NOMO-1 treated with DMSO at 0.1 percent for 48 hours (cell line): ENCODE results near the gene ODF2.
A peak's percentile ranks its signal among the peaks of the same experiment; 100 is the strongest.
"Not testable (repeated sequence)": the region's sequence is repeated elsewhere in the genome, so short reads cannot be mapped to it uniquely, and the experiment has no call there.

Source experiments
- DNase-seq: peaks from one replicate; lab custom pipeline; 2025; ENCODE audit not compliant: unreplicated experiment; lab: John Stamatoyannopoulos, UW

ODF2 gene

DNA sequence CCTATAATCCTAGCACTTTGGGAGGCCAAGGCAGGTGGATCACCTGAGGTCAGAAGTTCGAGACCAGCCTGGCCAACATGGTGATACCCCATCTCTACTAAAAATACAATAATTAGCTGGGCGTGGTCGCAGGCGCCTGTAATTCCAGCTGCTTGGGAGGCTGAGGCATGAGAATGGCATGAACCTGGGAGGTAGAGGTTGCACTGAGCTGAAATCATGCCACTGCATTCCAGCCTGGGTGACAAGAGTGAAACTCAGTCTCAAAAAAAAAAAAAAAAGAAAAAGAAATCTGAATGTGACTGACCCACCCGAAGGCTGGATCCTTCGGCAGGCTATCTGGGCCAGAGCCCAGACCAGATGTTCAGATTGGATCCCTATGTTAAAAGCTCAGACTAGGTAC lies 32.5 kb upstream of the ODF2 start:
- DNase-seq = not testable (repeated sequence)

DNA sequence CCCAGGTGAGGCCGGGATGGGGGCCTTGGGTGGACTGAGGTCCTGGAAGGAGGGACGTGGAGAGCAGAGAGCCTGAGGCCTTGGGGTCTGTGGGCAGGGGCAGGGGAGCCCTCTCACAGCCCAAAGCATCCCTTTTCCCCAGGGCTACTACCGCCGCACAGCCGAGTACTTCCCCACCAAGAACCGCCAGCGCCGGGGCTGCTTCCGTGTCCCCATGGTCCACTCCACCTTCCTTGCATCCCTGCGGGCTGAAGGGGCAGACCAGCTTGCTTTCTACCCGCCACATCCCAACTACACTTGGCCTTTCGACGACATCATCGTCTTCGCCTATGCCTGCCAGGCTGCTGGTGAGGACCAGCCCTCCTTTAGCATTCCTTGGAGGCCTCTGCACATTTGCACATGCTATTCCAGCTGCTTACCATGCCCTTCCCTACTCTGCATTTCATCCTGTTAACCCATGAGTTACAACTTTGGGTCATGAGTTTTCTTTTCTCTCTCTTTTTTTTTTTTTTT lies 31.5 kb upstream of the ODF2 start:
- DNase-seq = no peak

DNA sequence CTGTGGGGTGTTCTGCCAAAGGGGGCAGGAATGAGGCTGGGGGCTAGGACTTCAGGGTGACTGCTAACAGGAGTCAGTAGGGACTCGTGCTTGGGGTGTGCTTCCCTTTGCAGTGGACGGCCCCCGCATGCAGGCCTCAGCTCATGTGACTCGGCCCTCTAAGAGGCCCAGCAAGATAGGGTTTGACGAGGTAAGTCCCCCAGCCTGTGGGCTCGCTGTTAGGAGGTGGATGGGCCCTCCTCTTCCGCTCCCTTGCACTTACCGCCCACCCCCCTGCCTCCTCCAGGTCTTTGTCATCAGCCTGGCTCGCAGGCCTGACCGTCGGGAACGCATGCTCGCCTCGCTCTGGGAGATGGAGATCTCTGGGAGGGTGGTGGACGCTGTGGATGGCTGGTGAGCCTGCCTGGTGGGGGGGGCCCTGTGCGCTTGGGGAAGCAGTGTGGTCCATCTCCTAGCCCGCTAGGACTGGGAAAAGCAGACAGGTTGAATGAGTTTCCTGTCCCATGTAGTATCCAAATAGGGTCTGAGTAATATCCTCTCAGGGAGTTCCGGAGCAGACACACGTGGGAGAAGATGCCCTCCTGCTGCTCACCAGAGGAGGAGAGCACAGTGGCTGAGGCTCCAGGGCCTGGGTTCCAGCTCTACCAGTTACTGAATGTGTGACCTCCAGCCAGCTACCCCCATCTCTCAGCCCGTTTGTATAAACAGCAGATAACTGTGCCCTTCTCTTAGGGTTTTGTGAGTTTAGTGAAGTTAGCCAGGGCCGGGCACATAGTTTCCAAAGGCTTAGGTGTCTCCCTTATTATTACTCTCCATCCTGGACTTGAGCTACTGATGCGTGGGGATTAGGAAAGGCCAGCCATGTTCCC lies 26.9 kb upstream of the ODF2 start:
- DNase-seq = no peak

DNA sequence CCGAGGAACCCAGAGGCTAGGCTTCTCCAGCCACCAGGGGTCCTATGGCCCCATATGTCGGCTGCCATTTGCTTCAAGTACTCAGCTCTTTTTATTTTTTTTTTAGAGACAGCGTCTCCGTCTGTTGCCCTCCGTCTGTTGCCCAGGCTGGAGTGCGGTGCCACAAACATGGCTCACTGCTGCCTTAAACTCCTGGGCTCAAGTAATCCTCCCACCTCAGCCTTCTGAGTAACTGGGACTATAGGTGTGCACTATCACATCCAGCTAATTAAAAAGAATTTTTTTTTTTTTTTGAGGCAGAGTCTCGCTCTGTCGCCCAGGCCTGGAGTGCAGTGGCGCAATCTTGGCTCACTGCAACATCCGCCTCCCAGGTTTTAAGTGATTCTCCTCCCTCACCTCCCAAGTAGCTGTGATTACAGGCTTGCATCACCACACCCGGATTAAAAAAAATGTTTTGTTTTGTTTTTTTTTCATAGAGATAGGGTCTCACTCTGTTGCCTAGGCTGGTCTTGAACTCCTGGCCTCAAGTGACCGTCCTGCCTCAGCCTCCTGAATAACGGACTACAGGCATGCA lies 26.2 kb upstream of the ODF2 start:
- DNase-seq = no peak

DNA sequence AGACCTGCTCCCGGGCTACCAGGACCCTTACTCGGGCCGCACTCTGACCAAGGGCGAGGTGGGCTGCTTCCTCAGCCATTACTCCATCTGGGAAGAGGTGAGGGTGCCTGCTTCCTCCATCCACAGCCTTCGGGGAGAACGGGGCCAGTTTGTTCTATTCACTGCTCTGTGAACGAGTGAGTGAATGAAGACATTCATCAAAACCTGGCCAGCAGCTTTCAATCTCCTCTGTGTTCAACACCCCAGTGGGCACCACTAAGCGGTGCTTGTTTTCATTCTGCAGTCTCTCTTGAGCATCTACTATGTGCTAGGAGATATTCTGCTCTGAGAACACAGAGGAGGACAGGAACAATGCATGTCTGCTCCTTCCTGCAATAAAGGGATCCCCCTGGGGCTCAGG lies 24.6 kb upstream of the ODF2 start:
- DNase-seq = no peak

DNA sequence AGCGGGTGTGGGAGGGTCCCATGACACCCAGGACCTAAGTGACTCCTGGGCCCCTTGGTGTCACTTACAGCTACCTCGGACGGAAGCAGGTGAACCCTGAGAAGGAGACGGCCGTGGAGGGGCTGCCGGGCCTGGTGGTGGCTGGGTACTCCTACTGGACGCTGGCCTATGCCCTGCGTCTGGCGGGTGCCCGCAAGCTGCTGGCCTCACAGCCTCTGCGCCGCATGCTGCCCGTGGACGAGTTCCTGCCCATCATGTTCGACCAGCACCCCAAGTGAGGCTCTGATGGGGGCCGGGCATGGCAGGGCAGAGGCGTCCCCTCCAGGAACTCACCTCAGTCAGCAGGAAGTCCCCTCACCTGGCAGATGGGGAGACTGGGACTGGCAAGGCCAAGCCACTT lies 21.5 kb upstream of the ODF2 start:
- no peak for DNase-seq

DNA sequence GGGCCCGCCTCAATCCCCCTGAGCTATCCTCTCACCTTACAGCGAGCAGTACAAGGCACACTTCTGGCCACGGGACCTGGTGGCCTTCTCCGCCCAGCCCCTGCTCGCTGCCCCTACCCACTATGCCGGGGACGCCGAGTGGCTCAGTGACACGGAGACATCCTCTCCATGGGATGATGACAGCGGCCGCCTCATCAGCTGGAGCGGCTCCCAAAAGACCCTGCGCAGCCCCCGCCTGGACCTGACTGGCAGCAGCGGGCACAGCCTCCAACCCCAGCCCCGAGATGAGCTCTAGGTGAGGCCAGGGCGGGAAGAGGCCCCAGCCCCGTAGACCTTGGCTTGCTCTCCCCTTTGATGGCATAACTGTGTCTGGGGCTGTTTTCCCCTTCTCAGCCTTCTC lies 20.2 kb upstream of the ODF2 start:
- DNase-seq = no peak

DNA sequence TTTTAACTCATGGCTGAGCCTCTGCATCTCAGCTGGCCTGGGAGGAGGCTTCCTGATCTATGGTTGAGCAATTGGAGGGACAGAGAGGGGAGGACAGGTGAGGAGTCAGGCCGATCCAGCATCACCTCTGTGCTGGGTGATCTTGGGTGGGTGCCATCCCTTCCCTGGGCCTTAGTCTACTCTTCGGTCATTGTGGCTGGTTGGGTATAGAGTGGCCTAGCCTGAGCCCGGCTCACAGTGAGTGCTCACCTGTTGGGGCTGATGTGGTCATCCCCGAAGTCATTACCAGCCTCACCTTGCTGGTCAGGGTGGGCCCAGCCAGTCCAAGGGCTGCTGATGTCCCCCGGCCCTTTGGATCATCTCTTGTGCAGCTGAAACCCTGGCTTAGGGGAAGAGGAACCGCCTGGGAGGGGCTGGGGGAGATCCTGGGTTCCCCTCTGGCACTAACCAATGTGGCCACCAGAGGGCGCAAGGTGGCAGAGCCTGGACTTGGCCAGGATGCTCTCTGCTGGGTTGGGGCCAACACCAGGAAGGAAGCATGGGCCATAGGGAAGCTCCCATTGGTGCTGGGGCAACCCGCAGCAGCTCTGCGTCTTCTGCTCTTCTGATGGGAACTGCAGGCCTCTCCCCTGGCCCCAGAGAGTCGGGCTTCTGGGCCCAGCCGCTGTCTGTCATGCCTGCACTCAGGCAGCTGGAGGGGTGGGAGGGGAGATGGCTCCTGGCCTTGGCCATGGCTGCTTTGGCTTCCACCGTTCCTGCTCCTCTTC lies 17.3 kb upstream of the ODF2 start:
- DNase-seq = peak; percentile 56

DNA sequence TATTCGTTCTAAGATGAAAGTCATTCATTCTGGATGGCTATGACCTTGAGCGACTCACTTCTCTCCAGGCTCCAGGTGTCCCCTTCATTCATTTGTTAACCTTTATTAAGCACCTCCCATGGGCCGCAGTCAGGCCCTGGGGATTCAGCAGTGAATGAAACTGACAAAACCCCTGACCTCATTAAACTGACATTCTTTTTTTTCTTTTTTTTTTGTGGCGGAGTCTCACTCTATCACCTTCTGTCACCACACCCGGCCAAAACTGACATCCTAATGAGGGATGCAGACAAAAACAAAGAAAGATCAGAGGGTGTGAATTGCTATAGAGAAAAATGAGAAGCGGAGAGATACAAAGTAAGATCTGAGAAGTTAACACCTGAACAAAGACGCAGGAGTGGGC lies 16.5 kb upstream of the ODF2 start:
- no peak for DNase-seq

DNA sequence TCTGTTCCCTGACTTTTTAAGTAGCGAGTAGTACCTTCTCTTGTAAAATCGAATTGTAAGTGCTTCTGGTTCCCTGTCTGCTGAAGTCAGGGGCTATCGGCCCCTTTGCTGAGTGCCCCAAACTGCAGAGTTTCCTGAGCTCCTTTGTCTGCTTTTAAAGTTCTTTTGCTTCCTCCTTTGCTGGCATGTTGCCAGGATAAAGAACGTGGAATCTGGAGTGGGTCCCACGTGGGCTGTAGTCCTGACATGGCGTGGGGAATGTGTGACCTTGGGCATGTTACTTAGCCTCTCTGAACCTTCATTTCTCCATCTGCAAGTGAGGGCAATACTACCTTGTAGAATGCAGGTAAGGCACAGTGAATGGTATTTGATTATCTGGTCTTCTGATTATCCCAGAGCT lies 13.7 kb upstream of the ODF2 start:
- DNase-seq = no peak

DNA sequence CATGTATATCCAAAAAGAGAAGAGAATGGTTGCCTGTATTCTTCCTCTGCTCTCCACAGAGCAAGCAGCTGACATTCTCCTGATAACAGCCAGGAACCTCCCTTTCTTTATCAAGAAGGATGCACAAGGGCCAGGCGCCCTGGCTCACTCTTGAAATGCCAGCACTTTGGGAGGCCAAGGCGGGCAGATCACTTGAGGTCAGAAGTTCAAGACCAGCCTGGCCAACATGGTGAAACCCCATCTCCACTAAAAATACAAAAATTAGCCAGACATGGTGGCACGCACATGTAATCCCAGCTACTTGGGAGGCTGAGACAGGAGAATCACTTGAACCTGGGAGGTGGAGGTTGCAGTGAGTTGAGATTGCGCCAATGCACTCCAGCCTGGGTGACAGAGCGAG lies 9.3 kb upstream of the ODF2 start:
- not testable (repeated sequence) for DNase-seq

DNA sequence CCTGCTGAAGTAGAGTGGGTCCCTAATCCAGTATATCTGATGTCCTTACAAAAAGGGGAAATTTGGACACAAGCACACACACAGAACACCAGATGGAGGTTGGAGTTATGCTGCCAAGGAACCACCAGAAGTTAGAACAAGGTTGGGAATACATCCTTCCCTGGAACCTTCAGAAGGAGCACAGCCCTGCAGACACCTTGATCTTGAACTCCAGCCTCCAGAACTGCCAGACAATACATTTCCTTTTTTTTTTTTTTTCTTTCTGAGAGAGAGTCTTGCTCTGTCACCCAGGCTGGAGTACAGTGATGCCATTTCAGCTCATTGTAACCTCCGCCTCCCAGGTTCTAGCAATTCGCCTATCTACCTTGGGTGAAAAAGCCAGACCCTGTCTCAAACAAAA lies 7.1 kb upstream of the ODF2 start:
- DNase-seq = no peak

DNA sequence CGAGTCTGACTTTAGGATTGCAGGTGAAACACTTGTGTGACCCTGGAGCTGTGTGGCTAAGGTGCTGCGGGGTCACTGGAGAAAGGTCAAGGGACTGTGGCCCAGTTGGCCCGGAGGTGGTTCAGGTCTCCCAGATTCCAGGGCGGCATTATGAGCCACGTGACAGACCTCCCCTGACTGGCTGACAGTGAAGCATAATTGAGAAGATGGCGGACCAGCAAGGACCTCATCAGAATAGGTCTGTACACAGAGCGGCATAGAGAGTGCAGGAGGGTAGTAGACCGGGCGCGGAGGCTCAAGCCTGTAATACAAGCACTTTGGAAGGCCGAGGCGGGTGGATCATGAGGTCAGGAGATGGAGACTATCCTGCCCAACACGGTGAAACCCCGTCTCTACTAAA lies 815 bp upstream of the ODF2 start:
- DNase-seq = no peak

DNA sequence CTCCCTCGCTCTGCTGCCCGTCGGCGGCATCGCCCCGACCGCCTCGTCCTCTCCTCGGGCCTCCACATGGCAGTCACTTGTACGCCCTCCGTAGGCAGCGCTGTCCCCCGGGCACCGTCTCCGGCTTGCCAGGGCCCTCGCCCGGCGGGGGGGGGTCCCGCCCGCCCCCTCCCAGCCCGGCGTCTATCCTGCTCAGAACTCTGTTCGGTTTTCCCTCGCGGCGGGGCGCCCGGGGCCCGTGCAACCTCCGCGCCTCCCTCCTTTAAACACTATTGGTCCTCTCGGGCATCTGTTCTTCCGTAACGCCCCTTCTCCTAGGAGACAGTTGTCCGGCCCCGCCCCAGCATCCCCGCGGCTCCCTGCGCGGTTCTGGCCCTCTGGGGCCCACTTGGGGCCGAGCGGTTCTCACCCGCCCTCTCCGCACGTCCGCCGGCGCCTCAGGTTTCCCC lies 831 bp downstream of the ODF2 start:
- DNase-seq = peak; percentile 77

DNA sequence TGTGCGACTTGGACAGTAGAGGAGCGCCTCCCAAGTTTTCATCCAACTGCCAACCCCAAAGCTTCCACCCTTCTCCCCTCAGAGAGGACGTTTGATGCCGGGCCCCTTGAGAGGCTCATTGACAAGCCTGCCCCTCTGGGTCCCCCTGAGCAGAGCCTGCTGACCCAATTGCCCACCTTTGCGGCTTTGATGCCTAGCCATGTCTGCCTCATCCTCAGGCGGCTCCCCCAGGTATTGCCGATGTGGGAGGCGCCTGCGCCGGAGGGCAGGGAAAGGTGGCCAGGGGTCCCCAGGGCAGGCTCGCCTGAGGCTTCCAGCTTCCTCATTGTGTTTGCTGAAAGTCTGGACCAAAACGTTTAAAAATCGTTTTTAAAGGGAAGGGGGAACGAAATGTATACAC lies 1.4 kb downstream of the ODF2 start:
- DNase-seq = no peak

DNA sequence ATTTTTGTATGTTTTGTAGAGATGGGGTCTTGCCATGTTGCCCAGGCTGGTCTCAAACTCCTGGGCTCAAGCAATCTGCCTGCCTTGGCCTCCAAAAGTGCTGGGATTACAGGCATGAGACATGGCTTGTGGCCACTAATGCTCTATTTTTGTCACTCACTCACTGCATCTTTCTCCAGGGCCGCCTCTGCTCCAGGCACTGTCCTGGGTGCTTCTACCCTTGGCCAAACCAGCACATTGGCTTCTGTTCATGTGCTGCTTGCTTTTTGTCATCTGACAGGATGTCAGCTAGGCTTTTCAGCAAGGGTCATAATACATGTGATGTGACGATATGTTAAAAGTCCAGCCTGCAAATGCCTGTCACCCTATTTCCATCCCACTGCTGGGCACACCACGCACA lies 3.2 kb downstream of the ODF2 start:
- no peak for DNase-seq

DNA sequence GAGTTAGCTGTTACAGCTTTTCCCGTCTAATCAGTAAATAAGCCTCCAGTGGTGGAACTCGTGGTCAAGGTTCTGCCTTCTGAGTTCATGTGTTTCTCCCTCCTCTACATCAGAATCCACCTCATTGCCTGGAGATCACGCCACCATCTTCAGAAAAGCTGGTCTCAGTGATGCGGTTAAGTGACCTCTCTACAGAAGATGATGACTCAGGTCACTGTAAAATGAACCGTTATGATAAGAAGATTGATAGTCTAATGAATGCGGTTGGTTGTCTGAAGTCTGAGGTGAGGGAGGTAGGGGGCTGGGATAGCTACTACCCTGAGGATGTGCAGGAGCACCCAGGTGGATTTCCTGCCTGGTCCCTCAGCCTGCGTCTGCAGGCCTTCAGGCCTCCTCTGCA lies 13.3 kb downstream of the ODF2 start:
- no peak for DNase-seq

DNA sequence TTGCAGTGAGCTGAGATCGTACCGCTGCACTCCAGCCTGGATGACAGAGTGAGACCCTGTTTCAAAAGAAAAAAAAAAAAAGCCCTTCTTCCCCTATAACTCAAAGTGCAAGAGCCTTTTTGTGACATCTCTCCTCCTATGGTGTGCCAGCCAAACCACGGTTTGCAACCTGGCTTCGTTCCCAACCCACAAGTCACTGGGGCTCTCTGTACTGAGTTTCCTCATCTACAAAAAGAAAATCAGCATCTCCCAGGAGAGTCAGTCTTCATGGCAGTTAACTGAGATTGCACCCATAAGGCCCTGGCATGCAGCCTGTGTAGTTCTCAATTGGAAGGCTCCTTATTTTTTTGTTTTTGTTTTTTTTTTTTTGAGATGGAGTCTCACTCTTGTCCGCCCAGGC lies 14.8 kb downstream of the ODF2 start:
- DNase-seq = peak; percentile 1

DNA sequence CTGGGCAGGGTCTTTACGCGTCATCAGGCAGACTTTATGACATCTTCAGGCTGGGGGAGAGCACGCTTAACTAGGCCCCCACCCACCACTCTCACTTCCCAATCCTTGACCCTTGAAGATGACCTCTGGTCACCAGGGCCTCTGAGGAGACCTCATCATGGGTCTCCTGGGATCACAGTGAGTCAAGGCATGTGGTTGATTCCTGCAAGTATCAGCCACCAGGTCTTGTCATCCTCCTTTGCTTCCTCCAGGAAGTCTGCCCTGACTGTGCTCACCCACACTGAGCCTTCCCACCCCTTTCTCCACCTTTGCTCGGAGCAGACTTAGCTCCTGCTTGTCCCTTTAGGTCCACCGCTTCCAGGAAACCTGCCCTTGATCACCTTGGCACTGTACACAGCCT lies 17.3 kb downstream of the ODF2 start:
- no peak for DNase-seq

DNA sequence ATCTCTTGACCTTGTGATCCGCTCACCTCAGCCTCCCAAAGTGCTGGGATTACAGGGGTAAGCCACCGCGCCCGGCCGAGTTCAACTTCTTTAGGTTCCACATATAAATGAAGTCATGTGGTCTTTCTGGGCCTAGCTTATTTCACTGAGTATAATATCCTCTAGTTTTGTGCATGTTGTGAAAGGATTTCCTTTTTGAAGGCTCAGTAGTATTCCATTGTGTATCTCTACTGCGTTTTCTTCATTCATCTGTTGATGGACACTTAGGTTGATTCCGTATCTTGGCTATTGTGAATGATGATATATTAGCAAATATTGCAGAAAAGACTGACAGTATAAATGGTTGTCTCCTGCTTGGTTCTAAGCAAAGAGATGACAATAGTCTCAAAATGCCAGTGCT lies 20.1 kb downstream of the ODF2 start:
- no peak for DNase-seq

DNA sequence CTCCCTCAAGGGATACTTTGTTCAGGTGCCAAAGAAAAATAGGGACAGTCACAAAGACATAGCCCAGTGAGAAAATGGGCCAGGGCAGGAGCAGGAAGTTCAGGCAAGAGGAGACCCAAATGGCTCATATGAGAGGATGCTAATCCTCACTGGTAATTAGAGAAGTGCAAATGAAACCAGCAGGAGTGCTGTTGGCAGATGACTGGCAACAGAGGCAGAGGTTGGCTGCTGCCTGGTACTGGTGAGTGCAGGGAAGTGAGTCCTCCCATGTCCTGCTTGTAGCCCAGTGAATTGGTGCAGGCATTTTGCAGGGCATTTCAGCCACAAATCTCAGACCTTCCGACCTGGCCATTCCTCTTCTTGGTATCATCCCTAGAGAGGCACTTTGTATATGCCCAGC lies 23.5 kb downstream of the ODF2 start:
- DNase-seq = no peak

DNA sequence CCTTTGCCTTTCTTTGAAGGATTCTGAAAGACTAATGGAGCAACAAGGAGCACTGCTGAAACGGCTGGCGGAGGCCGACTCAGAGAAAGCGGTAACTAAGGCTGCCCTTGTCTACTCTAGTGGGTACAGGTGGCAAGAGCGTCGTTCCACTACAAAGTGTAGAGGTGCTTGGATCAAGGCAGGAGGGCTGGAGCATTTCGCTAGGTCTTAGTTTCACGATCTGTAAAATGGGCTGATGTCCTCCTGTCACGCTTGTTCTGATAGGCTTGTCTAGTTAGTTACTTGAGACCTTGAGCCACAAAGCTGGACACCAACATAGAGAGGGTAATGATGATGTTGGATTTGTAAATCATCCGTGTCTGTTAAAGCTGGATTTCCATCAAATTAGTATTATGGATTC lies 25.8 kb downstream of the ODF2 start:
- no peak for DNase-seq
